GM19395 (cell line): ENCODE results near the gene ARID1B.

ENCODE experiments used
- ATAC-seq: cut with Tn5 transposase; IDR thresholded peaks from one replicate; pipeline ENCODE4 v1.9.1; 2021; ENCODE audit warnings: mild to moderate bottlenecking, moderate library complexity; ENCODE audit not compliant: unreplicated experiment

The ARID1B gene

DNA sequence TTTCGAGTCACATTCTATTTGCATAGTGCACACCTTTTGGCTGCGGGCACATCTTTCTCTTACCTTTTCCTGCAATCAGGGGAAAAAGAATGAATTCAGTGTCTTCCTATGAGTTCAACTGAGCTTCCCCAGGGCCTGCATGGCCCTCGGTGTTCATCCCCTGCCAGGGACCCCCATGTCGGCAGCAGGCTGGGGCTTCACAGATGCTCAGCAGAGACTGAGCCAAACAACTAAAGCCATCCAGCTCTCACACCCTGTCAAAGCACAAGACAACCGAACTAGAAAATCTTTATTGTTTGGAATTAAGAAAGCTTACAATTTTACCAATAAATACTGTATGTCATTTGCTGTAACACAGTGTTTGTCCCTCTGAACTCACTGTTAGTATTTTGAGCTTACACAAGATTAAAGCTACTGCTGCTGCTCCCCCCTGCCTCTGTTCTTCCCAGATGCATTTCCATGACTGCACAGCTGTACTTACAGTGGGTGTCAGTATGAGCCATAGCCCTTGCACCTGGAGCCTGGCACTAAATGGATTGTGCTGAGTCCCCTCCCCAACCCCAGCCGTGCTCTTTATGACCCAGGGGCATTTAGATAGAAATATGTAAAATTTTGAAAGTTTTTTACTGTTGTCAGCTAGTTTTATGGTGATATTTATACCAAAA is 340.4 kb downstream of the ARID1B start:
- ATAC-seq, result no peak

DNA sequence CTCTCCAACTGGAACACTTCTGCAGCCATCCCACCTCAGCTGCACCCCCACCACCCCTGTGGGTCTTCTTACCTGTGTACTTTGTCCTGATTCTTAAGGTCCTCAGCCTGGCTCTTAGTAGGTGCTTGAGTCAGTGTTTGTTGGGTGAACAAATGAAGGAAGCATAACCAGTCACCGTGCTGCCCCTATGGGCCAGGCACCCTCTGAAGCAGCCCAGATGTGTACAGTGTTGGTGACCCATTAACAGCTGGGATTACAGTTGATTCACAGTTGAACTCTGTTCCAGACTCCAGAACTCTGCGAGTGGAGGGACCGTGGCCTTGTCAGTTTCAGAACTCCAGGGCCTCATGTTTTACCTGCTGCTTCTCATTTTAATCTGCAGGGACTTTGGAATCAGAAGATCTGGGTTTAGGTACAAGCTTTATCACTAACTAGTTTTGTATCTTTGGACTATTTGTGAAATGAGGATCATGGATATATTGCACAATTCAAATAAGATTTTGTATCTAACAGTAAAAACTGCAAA is 342.4 kb downstream of the ARID1B start:
- no peak for ATAC-seq

DNA sequence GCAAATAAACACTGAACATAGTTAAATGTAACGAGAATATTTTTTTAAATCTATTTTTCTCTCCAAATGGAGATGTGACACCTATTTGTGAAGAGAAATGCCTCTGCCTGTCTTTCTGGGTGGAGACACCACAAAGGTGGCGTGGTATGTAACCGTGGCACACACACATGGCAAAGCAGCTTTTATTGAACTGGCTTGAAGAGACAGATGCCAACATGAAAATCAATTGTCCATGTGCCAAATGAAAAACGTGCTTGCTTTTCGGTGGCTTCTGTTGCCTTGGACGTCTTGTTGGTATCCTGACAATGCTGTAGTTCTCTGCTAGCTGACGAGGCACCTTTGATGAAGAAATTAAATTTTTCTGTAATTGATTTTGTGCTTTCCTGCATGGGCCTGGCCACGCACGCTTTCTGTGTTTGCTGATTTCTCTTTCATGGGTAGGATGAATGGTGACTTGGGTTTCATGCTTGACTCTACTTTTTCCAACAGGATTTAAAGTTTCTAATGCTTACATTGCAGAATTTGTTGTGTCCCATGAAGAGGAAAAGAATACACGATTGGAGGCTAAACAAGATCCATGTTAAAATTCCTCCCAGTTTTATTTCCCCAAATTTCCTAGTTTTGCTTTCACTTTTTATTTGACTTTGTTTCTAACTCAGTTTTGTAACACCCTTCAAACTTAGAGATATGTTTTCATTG is 343.5 kb downstream of the ARID1B start:
- ATAC-seq, result no peak

DNA sequence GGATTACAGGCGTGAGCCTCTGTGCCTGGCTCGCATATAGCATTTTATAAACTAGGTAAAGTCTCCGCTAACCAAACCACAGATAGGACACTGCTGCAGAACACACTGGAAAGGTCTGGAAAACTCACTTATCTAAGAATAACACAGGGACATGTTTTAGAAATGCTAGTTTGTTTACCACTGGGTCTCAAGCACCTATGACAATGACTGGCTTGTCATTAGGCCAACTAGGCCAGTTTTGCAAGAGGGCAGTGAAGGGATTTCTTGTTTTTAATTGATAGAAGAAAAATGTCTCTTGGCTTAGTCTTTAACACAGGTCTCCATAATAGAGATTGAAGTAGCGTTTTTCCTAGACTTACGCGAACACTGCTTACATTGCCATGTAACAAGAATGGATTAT is 344.7 kb downstream of the ARID1B start:
- ATAC-seq, result no peak

DNA sequence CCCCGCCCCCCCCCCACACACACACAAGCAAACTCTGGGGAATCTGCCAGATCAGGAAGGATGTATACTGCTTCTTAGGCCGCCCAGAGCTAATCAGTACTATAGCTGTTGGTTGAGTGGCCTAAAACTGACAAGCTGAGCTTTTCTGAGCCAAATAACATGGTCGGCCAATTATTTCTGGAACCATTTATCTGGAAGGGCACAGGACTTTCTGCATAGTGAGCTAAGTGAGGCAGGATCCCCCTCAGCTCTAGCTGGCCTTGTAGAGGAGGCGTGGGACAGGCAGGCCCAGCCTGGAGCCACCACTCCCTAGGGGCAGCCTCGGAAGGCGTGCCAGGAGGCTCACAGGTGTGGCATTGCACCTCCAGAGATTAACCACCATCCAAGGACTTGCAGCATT is 346.1 kb downstream of the ARID1B start:
- ATAC-seq, result no peak

DNA sequence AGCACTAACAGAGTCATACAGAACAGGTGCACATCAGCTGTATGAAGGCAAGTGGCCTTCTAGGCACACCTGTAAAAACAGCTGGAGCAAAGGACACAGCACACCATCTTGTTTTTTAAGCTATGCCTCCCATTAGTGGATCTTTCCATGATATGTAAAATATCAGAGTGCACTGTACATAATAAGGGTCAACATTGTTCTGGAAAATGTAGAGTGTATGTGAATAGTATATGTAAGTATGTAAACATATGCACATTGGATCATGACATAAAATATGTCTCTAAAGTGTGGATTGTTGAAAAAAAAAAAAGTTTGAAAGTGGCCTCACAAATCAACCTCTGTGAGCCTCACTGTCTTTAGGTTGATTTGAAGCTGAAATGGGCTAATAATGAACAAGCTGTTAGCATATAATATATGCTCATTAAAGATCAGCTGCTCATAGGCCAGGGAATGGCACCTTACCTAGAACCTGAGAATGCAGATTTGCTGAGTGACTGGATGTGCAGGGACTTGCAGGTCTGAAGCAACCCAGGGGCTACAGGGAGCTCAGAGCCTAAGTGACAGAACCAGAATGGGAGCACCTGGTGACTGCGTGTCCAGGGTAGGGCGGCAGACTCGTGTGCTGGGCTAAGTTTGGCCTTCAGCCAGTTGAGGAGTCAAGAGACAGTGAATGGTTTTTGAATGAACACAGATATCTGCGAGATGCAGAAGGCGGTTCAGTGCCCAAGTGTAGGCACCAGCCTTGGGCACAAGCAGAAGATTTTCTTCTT is 347.5 kb downstream of the ARID1B start:
- no peak for ATAC-seq

DNA sequence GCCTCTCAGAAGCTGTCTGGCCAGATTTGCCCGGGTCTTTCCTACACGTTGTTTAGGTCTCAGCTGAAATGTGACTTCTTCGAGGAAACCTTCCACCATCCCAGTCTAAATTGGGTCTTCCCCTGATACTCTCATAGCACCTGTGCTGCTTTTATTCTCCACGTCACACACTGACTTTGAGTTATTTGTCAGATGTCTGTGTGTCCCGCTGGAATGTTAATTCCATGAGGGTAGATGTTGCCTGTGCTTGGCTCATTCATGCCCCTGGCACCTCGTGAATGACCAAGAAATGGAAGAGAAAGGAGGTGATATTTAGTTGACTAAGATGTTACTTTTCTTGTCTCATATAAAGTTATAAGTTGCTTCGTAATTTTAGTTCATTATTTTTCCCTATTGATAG is 348.4 kb downstream of the ARID1B start:
- no peak for ATAC-seq

DNA sequence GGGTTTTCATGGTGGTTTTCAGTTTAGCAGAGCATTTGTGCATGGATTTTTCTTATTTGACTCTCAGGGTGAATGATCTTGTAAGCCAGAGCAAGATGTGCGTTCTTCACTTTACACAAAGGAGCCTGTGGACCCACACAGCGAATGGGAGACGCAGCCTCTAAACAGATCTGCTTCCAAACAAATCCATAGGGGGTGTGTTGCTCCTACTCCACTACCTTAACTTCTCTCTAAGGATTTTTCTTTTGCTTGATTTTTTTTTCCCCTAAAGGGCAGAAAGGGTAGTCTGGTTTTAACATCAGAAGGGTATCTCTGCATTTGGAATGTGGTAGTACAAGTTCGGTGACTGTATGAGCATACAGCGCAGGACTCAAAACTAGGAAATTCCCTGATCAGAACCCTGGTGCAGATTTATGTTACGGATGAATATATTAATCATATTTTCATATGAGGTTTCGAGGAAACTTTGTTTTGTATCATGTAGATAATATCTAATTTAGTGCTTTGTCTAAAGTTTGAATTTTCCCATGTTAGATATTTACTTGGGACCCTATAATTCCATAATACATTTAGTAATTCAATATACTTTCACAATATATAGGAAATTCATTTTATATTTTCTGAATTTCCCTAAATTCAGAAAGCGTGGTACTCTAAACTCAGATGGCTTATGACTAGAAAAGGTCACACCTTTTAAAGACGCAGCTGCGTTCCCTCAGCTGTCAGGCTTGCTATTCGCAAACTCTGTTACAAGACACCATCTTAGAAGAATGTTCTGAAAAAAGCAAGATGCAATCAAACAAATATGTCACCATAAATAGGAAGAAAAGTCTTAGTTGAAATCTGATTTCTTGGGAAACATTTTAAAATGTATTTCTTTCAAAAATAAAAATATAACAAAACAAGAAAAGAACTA is 349.3 kb downstream of the ARID1B start:
- ATAC-seq, result no peak

DNA sequence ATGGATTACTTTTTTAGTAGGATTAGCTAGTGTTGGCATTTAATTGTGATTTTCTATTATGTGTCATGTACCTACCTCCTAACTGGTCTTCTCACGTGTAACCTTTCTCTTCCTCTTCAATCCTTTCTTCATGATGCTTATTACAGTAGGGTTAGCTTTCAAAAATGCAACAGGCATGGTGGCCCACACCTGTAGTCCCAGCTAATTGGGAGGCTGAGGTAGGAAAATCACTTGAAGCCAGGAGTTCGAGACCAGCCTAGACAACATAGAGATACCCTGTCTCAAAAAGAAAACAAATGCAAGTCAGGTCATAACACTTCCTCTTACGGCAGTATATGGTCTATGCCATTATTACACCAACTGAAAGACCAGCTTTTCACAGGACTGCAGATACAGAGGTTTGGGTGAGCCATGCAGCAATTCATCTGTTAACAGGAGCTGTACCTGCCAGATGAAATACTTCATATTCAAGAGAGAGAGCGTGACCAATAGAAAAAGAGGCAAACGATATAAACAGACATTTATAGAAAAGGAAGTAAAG is 351.1 kb downstream of the ARID1B start:
- ATAC-seq, result no peak

DNA sequence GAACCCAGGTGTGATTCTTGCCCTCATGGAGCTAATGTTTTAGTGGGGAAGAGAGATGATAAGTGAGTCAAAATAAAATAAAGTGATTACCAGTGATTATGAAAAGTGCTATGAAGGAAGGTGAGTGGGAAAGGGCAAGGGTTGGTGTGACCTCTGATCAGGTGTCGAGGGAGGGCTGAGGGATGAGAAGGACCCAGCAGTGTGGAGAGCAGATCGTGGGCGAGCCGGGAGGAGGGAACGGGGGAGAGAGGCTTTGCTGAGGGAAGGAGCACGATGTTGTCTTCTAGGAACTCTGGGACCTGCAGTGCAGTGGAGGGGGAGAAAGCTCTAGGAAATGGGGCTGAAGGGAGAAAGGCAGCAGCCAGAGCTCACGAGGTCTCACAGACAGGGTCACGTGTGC is 354.1 kb downstream of the ARID1B start:
- ATAC-seq, result no peak

DNA sequence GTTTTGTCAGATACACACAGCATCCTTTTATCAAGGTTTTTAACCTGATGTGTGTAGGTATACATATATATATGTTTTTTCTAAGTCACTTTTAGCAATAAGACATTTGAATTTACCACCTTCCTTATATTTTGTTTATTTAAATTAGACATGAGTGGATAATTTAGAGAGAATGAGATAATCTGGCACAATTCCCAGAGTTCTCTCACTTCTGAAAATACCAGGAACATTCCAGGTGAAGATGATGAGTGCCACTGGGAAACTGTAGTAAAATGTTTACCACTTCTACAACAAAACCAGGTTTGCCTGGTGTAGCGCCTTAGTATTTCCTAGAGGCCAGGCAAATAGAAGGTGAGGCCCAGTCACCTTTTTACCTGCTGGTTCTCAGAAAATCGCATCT is 356.7 kb downstream of the ARID1B start:
- ATAC-seq, result no peak

DNA sequence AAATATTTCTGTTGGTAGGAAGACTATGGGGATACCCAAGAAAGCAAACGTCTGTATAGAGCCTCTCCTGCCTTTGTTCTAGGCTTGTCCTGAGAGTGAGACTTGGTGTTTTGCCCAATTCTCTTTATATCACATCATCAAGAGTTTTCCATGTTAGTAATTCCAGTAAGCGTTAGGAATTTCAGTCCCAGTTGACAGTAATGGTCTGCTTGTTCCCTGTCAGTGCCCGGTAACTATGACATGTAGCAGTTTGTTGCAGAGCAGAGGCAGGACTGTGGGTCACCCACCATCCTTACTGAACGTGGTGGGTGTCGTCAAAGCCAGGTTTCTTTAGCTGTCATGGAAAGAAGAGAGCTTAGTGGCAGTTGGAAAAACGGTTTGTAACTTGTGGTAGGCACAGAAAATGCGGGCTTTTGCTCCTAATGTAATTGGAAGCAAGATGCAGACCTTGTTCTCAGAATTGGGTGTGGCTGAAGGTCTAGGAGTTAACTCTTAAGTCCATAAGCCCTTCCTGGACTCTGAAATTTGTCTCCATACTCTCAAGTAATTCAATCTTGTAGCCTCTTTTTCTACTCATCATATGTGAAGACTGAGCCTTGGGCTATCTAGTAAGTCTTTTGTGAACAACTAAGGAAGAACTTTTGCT is 357.3 kb downstream of the ARID1B start:
- ATAC-seq, result no peak

DNA sequence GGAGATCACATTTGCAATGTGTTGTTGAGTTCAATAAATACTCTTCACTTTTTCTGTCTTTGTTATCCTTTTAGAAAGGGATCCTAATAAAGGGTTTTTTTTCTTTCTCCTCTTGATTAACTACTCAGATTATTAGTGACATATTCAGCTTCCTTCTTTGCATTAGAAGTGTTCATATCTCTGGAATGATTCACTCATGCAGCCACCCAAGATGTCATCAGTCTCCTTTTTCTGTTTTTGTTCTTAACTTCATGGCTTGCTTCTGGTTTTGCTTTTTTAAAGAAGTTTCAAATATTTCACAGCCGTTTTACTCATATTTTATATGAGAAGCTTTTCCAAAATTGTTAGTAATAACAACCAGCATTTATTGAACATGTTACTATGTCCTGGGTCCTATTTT is 358.5 kb downstream of the ARID1B start:
- no peak for ATAC-seq

DNA sequence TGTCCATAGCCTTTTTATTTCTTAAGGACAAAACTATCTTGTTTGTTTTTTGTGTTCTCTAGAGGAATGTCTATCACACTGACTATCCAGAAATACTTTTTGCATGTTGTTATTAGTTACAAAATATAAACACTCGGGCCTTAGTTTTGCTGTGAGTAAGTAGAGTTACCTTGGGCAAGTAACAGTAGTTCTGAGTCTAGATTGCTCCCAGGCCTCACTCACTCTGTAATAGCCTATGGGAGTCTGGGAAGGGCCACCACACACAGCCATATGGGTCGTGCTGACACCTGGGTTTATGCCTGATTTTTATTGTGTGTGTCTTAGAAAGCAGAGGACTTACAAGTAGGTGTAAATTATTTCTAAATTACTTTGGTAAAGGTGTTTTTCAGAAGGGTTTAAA is 360.3 kb downstream of the ARID1B start:
- no peak for ATAC-seq

DNA sequence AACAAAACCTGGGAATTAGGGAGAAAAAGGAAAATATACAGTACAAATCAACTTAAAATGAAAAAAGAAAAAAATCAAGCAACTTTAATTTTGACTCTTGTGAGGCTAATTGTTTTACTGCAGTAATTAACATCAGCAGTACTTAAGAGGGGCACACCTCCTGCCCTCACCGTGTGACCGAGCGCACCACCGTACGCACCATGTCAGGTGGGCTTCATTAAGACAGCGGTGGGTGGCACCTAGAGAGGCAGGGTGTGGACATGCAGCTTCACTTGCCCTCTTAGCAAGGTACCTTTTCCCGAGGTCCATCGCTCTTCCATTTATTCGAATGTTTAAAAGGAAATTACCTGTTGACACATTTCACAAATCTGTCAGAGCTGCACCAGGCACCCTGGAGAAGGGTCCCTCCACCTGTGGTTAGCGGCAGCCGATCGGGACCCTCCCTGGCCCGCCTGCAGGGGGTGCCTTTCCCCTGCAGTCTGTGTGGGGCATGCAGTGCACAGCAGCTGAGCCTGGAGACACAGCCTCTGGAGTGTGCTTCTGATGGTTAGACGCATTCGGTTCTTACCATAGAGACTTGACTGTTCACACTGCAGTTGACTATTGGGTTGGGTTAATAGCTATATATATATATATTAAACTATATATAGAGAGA is 362.0 kb downstream of the ARID1B start:
- no peak for ATAC-seq

DNA sequence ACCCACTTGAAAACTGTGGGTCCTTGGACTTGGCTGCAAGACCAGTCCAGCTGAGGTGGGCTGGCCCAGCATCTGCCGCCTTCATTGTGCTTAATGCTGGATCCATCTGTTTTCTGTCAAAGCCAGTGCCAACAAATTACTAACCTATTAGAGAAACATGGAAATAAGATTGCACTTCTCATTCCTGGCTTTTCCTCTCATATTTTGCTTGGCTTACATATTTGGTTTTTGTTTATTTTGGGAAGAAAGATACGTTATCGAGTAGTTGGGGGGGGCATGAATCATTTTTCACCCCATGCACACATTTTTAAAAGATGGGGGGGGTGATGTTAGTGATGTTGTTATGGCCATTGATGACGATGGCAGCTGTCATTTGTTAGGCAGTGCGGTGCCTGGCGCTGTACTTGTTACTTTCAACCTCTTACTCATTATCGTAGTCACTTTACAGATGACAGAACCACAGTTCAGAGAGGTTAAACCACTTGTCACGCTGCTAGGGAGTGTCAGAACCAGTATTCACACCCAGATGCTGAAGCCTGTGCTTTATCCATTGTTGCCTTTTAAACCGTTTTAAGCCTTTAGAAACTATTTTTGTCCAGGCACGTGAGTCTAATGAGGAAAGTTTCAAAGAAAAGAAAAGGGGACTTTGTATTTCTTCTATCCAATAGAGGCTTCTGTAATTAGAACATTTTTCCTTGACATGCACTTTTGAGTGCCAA is 366.2 kb downstream of the ARID1B start:
- no peak for ATAC-seq

DNA sequence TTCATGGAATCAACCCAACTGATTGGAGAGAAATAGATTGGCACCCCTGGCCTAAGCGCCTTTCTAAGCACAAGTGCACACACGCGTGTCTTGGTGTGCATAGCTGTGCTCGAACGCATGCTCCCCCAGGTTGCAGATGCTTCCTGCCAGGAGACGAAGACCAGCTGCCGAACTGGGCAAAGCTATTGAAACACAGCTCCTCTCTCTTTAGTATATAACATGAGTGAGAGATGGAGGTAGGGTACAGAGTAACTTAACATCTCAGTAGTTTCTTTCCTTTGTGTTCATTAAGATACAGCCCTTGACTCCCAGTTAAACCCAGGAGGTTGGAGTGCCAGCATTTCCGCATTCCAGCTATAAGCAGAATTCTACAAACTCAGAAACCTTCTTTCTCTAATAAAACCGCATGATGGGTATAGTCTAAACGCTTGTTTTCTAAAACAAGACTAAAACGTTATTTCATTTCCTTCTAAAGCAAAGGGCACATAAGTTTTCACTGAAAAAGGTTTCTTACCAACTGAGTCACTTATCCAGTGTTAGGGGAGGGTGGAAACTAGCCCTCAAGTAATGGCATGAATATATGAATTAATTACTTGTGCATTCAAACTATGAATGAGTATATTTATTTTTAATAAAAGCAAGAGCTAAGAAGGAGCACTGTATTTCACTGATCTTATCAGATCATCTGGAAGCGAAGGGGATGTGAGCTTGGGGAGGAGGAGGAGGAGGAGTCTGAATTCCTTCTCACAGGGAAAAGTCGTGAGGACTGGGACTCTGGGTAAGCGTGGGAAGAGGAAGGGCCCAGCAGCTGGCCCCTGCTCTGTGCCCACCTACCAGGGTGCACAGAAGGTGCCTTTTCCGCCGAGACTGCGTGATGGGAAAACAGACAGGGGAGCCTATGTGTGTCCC is 367.0 kb downstream of the ARID1B start:
- no peak for ATAC-seq
